Measurements from ENCODE around the gene TCEA2. TPM values are rescaled to one million over a fixed set of nuclear protein-coding genes. Genes with fewer than 3 reads are reported as not detected.

Gene TCEA2
- polyA plus RNA-seq, 6 donors from 2014 or later, result 30.2 to 51.5 (median 41.4) TPM

DNA sequence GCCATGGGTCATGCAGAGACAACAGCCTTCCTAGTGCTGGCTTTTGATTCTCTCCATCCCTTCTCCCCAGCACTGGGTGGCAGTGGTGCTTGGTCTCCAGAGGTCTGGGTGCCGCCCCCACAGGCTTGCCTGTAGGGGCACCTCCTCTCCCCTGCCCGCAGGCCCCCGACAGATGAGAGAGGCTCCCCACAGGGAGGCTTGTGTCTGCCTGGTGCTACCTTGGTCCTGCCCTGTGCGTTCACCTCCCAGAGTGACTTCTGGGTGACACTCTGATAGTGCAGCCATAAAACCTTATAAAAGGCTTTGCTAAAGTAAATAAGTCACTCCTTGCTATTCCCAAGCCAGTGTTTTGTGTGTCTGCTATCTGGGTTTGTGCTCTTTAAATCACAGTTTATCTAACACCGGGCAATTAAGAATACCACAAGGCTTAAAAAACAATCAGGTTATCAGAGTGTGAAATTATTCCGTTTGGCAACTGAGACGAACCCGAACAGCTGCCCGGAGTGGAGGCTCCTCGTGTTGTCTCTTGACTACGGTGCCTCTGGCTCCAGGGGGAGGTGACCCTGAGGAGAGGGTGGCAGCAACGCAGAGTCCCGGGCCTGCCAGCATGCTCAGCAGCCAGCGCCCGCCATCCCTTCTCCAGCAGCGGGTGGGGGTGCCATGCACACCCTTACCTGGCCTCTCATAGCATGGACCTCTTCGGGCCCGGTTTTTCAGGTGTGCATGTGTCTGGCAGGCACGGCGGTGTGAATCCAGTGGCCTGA, 32.4 kb upstream of the TCEA2 start:
- Mint-ChIP-seq H3K9me3 (no peaks in the 10 kb centered on the region), H3K36me3 (peaks cover 0 to 14% of the 10 kb centered on the region in 2 donors), H3K27me3 (no peaks in the 10 kb centered on the region), H3K4me3 (no peak overlapping the region), H3K27ac (no peak overlapping the region), H3K4me1 (no peaks in the 10 kb centered on the region)
- DNase-seq (no peak), ATAC-seq (ENCODE audit: low read depth in 2 of 2) (no peak)

DNA sequence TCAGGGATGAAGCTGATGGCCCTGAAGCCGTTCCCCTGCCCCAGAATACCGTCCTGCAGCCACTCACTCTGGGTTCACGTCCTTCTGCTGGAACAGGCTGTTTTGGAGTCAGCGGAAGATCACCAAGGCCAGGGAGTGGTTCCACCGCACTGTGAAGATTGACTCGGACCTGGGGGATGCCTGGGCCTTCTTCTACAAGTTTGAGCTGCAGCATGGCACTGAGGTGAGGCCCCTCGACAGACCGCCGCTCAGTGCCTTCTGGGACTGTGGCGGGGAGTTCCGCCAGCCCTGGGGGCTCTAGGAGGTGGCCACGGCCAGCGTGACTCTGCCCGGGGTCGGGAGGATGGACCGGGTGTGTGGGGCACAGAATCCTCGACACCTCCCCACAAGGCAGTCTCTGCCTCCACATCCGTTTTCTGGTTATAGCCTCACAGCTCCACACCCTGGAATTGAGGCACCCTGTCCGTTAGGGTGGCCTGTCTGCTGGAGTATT, 31.1 kb upstream of the TCEA2 start:
- ATAC-seq (ENCODE audit: low read depth in 2 of 2) (no peak), DNase-seq (no peak)
- no peak overlapping the region for H3K4me3 Mint-ChIP-seq
- H3K27me3 Mint-ChIP-seq, result peaks cover 0 to under 1% (median 0%) of the 10 kb centered on the region in 3 donors
- no peaks in the 10 kb centered on the region for H3K9me3 Mint-ChIP-seq
- H3K4me1 Mint-ChIP-seq, result peaks cover 0 to 2% (median 0%) of the 10 kb centered on the region in 3 donors
- peaks cover 0 to 10% of the 10 kb centered on the region in 2 donors for H3K36me3 Mint-ChIP-seq
- no peak overlapping the region for H3K27ac Mint-ChIP-seq

DNA sequence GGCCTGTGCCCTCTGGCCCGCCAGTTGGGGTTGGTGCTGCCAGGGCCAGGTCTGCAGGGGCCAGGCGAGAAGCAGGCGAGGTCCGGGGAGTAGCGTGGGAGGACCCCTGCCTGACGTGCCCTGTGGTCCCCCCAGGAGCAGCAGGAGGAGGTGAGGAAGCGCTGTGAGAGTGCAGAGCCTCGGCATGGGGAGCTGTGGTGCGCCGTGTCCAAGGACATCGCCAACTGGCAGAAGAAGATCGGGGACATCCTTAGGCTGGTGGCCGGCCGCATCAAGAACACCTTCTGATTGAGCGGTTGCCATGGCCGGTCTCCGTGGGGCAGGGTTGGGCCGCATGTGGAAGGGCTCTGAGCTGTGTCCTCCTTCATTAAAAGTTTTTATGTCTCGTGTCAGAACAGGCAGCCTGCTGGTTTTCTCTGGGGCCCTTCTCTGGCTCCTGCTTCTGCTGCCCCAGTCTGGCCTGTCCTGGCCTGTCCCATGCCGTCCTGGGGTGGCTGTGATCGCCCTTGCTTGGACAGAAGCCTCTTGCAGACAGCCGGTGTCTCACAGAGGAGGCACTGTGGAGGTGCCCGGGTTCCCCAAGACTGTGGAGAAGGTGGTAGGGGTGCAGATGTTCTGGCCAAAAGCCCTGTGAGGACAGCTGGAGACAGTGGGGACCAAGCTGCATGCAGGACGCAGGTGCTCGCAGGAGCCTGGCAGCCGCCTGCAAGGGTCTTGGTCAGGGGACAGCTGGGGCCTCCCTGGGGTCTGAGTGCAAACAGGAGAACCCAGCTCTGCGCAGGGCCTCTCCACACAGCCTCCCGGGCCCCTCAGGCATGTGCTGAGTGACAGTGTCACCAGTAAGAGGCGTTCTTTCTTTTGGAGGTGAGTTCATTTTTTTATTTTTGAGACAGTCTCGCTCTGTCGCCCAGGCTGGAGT, 30.0 kb upstream of the TCEA2 start:
- Mint-ChIP-seq H3K27me3 (peaks cover 0 to 12% (median 0%) of the 10 kb centered on the region in 3 donors), H3K9me3 (no peaks in the 10 kb centered on the region), H3K4me1 (peaks cover 5 to 9% (median 6%) of the 10 kb centered on the region in 3 donors), H3K27ac (no peak overlapping the region), H3K4me3 (peak overlapping the region in 2 of 8 donors; percentile 15 to 20), H3K36me3 (peaks cover 0 to 6% of the 10 kb centered on the region in 2 donors)
- DNase-seq, result no peak
- no peak for ATAC-seq (ENCODE audit: low read depth in 2 of 2)

DNA sequence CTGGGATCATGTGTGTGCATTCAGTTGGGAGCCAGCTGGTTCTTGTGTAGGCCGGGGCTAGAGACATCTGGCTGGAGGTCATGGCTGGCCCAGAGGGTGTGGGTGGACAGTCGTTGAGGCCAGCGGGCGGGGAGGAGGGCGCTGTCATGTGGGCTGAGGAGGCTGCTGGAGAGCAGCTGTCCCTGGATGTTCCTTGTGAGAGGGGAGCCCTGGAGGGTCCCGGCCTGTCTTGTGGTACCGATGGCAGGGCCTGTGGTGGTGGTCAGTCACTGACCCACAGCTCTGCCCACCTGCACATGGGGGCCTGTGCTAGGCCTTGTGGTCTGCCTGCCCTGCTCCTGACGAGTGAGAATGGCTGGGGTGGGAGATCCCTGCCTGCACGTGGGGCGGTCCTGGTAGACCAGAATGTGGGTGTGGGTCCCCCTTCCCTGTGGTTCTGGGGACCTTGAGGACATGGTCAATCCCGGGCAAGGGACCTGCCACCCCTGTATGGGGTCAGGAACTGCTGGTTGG, 29.0 kb upstream of the TCEA2 start:
- H3K27ac Mint-ChIP-seq, result peak overlapping the region in 1 of 6 donors; percentile 72

DNA sequence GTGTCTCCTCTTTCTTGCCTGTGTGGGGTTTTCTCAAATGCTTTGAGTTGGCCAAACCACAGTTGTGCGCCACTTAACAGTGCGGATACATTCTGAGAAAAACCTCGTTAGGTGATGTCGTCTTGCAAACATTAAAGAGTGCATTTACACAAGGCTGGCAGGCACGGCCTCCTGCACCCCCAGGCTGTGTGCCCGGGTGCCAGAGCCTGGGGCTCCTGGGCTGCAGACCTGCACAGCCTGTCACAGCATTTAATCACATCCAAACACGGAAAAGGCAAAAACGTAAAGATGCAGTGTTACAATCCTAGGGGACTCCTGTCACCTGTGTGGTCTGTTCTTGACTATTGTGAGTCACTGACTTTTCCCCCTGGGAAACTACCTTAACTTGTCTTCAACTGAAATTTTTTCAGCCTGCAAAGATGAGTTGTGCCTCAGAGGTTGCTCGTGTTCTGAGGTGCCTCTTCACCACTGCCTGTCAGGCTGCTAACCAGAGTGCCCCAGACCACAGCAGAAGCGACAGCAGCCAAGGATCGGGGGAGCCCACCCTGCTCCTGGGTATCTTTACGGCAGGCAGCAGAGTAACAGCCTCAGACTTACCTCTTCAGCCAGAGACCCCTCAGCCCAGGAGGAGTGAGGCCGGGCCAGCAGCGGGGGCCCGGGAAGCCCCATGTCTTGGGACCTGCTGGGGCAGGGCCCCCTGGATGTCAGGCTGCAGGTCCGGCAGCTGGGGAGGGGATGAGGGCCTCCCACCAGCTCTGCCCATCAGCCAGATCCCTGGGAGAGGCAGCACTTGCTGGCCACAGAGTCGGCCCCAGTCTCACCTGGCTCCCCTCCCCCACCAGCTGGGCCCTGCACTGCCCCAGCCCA, 27.7 kb upstream of the TCEA2 start:
- ATAC-seq (ENCODE audit: low read depth in 2 of 2) (no peak), DNase-seq (no peak)
- H3K4me3 Mint-ChIP-seq, result peak overlapping the region in 3 of 8 donors; percentile 42 to 56 (median 54)
- peaks cover 5 to 18% (median 10%) of the 10 kb centered on the region in 3 donors for H3K4me1 Mint-ChIP-seq
- H3K27me3 Mint-ChIP-seq, result peaks cover 0 to 19% (median 6%) of the 10 kb centered on the region in 3 donors
- no peaks in the 10 kb centered on the region for H3K9me3 Mint-ChIP-seq
- peak overlapping the region in 1 of 6 donors; percentile 21 for H3K27ac Mint-ChIP-seq
- peaks cover 0 to 4% of the 10 kb centered on the region in 2 donors for H3K36me3 Mint-ChIP-seq

More for the DNA sequence above, 29.0 kb upstream of the TCEA2 start:
- DNase-seq, result no peak
- H3K27me3 Mint-ChIP-seq, result peaks cover 0 to 12% (median 0%) of the 10 kb centered on the region in 3 donors
- no peak for ATAC-seq (ENCODE audit: low read depth in 2 of 2)
- peaks cover 5 to 9% (median 6%) of the 10 kb centered on the region in 3 donors for H3K4me1 Mint-ChIP-seq
- no peaks in the 10 kb centered on the region for H3K9me3 Mint-ChIP-seq
- no peak overlapping the region for H3K4me3 Mint-ChIP-seq
- H3K36me3 Mint-ChIP-seq, result peaks cover 0 to 6% of the 10 kb centered on the region in 2 donors

DNA sequence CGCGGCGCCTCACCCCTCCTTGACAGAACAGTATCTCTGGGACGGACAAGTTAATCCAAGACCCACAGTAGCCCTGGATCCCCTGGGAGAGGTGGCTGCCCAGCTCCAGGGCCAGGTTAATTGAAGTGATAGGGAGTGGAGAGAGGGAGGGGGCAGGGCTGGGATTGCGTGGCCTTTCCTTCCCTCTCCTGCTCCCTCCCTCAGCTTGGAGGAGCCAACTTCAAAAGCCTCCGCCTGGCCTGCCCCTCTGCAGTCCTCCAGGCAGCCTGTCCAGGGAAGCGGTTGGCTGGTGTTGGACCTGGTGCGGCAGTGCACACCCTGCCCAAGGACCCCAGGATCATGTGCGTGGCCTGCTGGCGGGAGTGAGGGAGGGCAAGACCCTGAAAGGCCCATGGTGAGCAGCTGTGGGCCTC, 27.1 kb upstream of the TCEA2 start, which contains the start of gene C20orf204:
Gene C20orf204, plus strand, starts transcription at position 250 of the 413 bp plus-strand sequence. Its CDS starts 142 bp downstream, at position 392.
- Mint-ChIP-seq H3K4me1 (peaks cover 6 to 21% (median 11%) of the 10 kb centered on the region in 3 donors), H3K27me3 (peaks cover 0 to 19% (median 8%) of the 10 kb centered on the region in 3 donors), H3K36me3 (no peaks in the 10 kb centered on the region), H3K27ac (no peak within 1 kb of the TSS), H3K9me3 (no peaks in the 10 kb centered on the region), H3K4me3 (peak within 1 kb of the TSS in 6 of 8 donors; percentile 30 to 76 (median 48))
- no peak for DNase-seq
- no peak for ATAC-seq (ENCODE audit: low read depth in 2 of 2)

DNA sequence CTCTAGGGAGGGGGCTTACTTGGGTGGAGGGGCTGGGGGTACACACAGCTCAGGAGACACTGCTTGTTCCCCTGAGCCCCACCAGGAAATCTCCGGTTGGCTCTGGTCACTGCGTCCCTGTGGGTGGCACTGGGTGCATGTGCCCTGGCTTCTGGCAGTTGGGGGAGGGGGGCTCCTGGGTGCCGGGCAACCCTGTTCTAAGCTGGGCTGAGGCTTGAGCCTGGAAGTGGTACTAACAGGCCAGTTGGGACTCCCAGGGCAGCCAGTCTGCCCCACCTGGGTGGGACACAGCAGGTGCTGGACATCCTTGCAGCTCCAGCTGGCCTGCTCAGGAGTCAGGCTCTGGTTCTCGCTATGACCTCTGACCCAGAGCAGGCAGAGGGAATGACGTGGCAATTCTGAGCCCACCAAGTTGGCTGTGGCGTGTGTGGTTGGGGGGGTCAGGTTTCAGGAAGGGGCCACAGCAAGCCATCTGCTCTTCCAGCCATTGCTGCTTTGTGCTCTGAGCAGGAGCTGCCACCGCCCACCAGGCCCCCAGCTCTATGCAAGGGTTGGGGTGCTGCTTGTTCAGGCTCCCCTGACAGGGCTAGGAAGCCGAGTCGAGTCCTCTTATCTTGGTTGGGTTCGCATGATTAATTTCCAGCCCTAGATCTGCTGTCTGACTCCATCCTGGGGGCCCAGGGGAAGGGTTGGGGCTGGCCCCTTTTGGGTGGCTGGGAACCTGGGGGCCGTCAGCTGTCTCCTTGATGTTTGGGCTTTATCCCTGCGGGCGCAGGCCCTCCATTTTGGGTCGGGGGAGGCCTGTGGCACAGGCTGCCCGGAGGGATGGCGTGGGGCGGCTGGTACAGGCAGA, 26.4 kb upstream of the TCEA2 start:
- Mint-ChIP-seq H3K36me3 (no peaks in the 10 kb centered on the region), H3K27me3 (peaks cover 0 to 19% (median 8%) of the 10 kb centered on the region in 3 donors), H3K4me1 (peaks cover 8 to 24% (median 14%) of the 10 kb centered on the region in 3 donors), H3K27ac (no peak overlapping the region), H3K4me3 (peak overlapping the region in 3 of 8 donors; percentile 30 to 76 (median 35)), H3K9me3 (no peaks in the 10 kb centered on the region)
- DNase-seq (no peak), ATAC-seq (ENCODE audit: low read depth in 2 of 2) (no peak)

DNA sequence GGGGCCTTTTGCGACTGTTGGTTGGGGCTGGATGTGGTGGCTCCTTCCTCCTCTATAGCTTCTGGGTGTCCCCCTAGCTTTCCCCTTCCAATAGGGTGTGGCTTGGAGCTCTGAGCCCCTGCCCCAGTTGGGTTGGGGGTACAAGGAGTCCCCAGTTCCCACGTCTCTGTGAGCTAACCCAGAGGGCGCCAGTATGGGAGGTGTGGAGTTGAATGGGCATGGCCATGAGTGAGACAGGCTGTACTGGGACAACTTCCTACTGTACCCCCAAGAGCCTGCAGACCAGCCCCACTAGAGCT, 25.9 kb upstream of the TCEA2 start:
- Mint-ChIP-seq H3K4me1 (peaks cover 8 to 29% (median 14%) of the 10 kb centered on the region in 3 donors), H3K9me3 (no peaks in the 10 kb centered on the region), H3K27me3 (peaks cover 0 to 19% (median 8%) of the 10 kb centered on the region in 3 donors), H3K4me3 (peak overlapping the region in 5 of 8 donors; percentile 30 to 76 (median 60)), H3K27ac (peak overlapping the region in 1 of 6 donors; percentile 36), H3K36me3 (no peaks in the 10 kb centered on the region)
- ATAC-seq (ENCODE audit: low read depth in 2 of 2) (no peak), DNase-seq (no peak)

DNA sequence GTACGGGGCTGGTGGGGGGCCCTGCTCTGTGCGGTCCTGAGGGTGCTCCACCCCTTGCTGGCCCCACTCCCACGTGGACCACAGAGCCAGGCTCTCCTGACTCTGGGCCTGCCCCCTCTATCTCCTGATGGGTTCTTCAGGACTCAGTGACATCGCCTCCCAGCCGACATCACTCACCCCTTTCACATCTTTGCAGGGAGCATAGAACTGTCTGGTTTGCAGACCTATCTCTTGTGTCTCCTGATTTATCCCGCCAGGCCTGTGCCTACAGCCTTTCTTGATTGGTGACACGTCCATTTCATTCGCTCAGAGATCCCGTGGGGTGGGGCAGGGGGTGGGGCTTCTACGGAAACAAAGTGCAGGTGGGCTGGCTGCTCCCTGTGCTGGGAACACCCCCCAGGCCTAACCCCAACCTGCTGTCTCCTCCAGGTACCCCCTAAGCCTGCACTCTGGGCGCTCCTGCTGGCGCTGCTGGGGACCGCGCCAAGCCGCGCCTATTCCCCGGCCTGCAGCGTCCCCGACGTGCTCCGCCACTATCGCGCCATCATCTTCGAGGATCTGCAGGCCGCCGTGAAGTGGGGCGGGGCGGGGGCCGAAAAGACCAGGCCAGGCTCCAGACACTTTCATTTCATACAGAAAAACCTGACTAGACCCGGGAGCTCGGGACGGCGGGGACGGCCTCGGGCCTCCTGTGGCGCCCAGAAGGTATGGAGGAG, 25.3 kb upstream of the TCEA2 start:
- Mint-ChIP-seq H3K9me3 (no peaks in the 10 kb centered on the region), H3K27ac (peak overlapping the region in 2 of 6 donors; percentile 24 to 54), H3K4me3 (peak overlapping the region; percentile 45 to 78 (median 64)), H3K36me3 (no peaks in the 10 kb centered on the region), H3K4me1 (peaks cover 8 to 32% (median 14%) of the 10 kb centered on the region in 3 donors), H3K27me3 (peaks cover 0 to 19% (median 8%) of the 10 kb centered on the region in 3 donors)
- DNase-seq (no peak), ATAC-seq (ENCODE audit: low read depth in 2 of 2) (no peak)

DNA sequence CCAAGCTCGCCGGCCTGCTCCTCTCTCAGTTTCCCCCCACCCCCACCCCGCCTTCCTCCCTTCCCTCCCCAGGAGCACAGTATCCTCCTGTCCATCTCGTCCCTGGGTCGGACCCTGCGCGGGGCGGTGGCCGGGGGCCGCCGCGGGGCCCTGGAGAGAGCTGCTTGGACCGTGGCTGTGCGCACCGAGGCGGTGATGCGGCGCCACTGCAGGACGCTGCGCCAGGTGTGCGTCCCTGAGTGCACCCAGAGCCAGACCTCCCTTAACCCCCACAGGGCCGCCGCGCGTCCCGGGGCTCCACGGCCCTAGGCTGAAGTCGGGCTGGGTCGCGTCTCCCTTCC, 24.8 kb upstream of the TCEA2 start:
- Mint-ChIP-seq H3K4me3 (peak overlapping the region in 6 of 8 donors; percentile 30 to 78 (median 52)), H3K27me3 (peaks cover 0 to 19% (median 8%) of the 10 kb centered on the region in 3 donors), H3K4me1 (peaks cover 8 to 32% (median 14%) of the 10 kb centered on the region in 3 donors), H3K9me3 (no peaks in the 10 kb centered on the region), H3K27ac (no peak overlapping the region), H3K36me3 (no peaks in the 10 kb centered on the region)
- ATAC-seq (ENCODE audit: low read depth in 2 of 2) (peak; percentile 19 to 20), DNase-seq (no peak)

DNA sequence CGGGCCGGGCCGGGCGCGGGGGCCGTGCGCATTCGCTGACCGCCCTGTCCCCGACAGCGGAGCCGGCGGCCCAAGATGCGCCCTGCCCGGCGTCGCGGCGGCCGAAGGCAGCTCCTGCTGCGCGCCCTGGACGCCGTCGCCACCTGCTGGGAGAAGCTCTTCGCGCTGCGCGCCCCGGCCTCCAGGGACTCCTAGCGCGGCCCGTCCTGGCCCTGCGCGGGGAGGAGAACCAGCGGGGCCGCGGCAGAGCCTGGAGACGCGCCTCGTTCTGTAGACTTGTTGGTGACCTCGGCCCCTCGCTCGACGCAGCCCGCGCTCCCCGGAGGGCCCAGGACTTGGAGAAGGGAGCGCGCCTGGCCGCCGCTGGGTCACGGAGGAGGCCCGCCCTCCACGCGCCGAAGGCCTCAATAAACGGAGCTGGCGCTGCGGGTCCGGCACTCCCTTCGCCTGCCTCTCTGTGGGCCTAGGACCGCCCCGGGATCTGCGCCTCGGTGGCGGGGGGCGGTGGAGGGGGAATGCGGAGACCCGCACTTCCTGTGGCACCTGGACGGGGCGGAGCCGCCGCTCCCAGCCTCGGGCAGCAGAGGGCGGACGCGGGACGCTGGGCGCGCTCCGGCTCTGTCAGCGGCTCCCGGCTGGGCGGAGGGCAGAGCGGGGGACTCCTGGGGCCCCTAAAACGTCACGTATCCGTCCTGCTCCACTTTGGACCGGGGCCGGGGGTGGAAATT, 24.3 kb upstream of the TCEA2 start:
- Mint-ChIP-seq H3K4me3 (peak overlapping the region in 7 of 8 donors; percentile 45 to 84 (median 76)), H3K4me1 (peaks cover 8 to 34% (median 17%) of the 10 kb centered on the region in 3 donors), H3K36me3 (no peaks in the 10 kb centered on the region), H3K27me3 (peaks cover 3 to 19% (median 8%) of the 10 kb centered on the region in 3 donors), H3K9me3 (no peaks in the 10 kb centered on the region), H3K27ac (peak overlapping the region in 3 of 6 donors; percentile 20 to 69 (median 24))
- ATAC-seq (ENCODE audit: low read depth in 2 of 2), result peak; percentile 85
- DNase-seq, result peak; percentile 77

Measured in naive B cell (primary cell).